ES-I3 (cell line): ENCODE measurements around the gene SERPINI2.

Experiments used
- H3K36me3 ChIP-seq: 2 replicates; pipeline ENCODE4 v1.6.1; 2013; ENCODE audit warnings: mild to moderate bottlenecking, low read length, control low read depth, moderate library complexity; ENCODE audit not compliant: insufficient read depth
- H3K4me1 ChIP-seq: 2 replicates; pipeline ENCODE4 v1.6.1; 2013; ENCODE audit warnings: mild to moderate bottlenecking, control low read depth, low read length; ENCODE audit not compliant: insufficient read depth
- H3K9ac ChIP-seq: 2 replicates; pipeline ENCODE4 v1.6.1; 2013; ENCODE audit warnings: low read depth, mild to moderate bottlenecking, low read length, moderate library complexity
- H3K9me3 ChIP-seq: 2 replicates; pipeline ENCODE4 v1.6.1; 2013; ENCODE audit warnings: mild to moderate bottlenecking, low read length, moderate library complexity; ENCODE audit not compliant: control insufficient read depth, insufficient read depth

Gene SERPINI2

GRCh38 chr3:167409611-167410010 lies 64.2 kb downstream of the SERPINI2 start:
- Histone ChIP-seq H3K9me3 (no peaks in the 10 kb centered on the region), H3K9ac (no peak overlapping the region), H3K36me3 (no peaks in the 10 kb centered on the region), H3K4me1 (no peaks in the 10 kb centered on the region)

DNA sequence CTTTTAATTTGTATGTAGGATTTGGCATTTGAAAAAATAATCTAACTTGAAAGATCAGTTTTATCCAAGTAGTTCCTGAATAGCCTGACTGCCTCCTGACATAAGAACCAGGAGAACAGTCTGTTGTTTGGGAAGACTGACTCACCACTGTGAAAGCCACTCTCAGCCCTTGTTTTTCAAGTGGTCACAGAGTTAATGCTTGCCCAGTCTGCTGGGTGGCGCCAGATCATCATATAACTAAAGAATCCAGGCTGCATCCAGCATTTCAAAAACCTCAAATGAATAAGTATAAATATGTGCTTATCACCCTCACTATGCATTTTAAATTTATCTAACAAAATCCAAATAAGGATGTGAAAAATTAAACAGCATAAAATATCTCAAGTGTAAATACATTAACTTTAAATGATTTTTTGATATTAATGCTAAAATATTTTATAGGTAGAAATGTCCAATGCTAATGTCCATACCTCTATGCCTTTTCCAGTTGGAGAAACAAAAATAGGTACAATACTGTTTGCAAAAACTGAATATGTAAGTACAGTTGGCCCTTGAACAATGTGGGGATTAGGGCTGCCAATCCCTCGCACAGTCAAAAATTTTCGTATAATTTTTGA lies 66.9 kb downstream of the SERPINI2 start:
- H3K36me3 ChIP-seq: no peaks in the 10 kb centered on the region
- no peaks in the 10 kb centered on the region for H3K9me3 ChIP-seq
- H3K4me1 ChIP-seq: no peaks in the 10 kb centered on the region
- no peak overlapping the region for H3K9ac ChIP-seq

- Histone ChIP-seq H3K9me3 (no peaks in the 10 kb centered on the region), H3K9ac (no peak overlapping the region), H3K36me3 (no peaks in the 10 kb centered on the region), H3K4me1 (peaks cover 9% of the 10 kb centered on the region; the same call in 1 of the 2 replicates)
These were observed 76.0 kb downstream of the SERPINI2 start for GRCh38 chr3:167397826-167398225.

GRCh38 chr3:167396075-167396474 lies 77.8 kb downstream of the SERPINI2 start:
- Histone ChIP-seq H3K36me3 (no peaks in the 10 kb centered on the region), H3K9ac (no peak overlapping the region), H3K9me3 (no peaks in the 10 kb centered on the region), H3K4me1 (peaks cover 9% of the 10 kb centered on the region; the same call in 1 of the 2 replicates)

- Histone ChIP-seq H3K4me1 (peaks cover 9% of the 10 kb centered on the region; the same call in 1 of the 2 replicates), H3K9me3 (no peaks in the 10 kb centered on the region), H3K36me3 (no peaks in the 10 kb centered on the region), H3K9ac (no peak overlapping the region)
These were observed 79.8 kb downstream of the SERPINI2 start for GRCh38 chr3:167394003-167394402.
